H1 (cell line): ENCODE data around the gene WBP1L. TPM values are rescaled to one million over a fixed set of nuclear protein-coding genes. Genes with fewer than 3 reads are reported as not detected.

Source experiments
- EZH2 ChIP-seq: fragments of 200-600 bp; sonication (generic); IDR thresholded peaks from 2 replicates; pipeline ENCODE4 v1.7.1; 2012; ENCODE audit warnings: low read depth, mild to moderate bottlenecking, moderate library complexity, low read length, inconsistent platforms; ENCODE audit not compliant: severe bottlenecking
- HDAC2 ChIP-seq, 2 experiments: fragments of 300-600 bp in 1 of 2; sonication (generic) in 1 of 2; IDR thresholded peaks; 2 replicates each; pipeline ENCODE4 v1.6.1; 2011 to 2012; ENCODE audit warnings: low read depth in 2 of 2, low read length in 2 of 2, mild to moderate bottlenecking in 2 of 2, moderate library complexity in 2 of 2, borderline replicate concordance in 1 of 2, inconsistent platforms in 1 of 2
- MAX ChIP-seq: IDR thresholded peaks from 2 replicates; pipeline ENCODE4 v1.6.1; 2012; ENCODE audit warnings: inconsistent platforms
- SP2 ChIP-seq: IDR thresholded peaks from 2 replicates; pipeline ENCODE4 v1.6.1; 2012; ENCODE audit warnings: mild to moderate bottlenecking, low read length, inconsistent platforms
- TBP ChIP-seq: IDR thresholded peaks from 2 replicates; pipeline ENCODE4 v1.6.1; 2011; ENCODE audit warnings: low read depth, low read length, improper control_type of control experiment
- polyA plus RNA-seq, 7 experiments: library from polyadenylated mRNA; depleted of rRNA in 3 of 7; stranded (reverse) in 5 of 7; unstranded in 2 of 7; fragments of >200 nt in 5 of 7; fragments of 200-250 nt in 2 of 7; gene quantifications; 1 replicate in 5 of 7; 2 replicates in 1 of 7; 4 replicates in 1 of 7; pipeline versions ENCODE4 v1.2.1 to v1.2.3, GENCODE V29; 2011 to 2013; ENCODE audit warnings: missing spikeins in 2 of 7, mixed read lengths in 2 of 7
- total RNA-seq: library from RNA; stranded (reverse); fragmentation: NEBNext Ultra II Directional; extraction: Animal tissue kit (Norgen Biotek cat#: 25700); gene quantifications from 2 replicates; pipeline ENCODE4 v1.2.1, GENCODE V29; 2021

Gene WBP1L
- total and polyA plus RNA-seq, 2 of the 8 experiments (the other 6 are each of a cell fraction or from before 2014, with no cell fraction given) = 26.6 to 29.9 TPM

GRCh38 chr10:102863660-102864059 is 119.9 kb downstream of the WBP1L start (continued):
- TF ChIP-seq HDAC2 (IDR thresholded peaks at IDR 0.05; ENCODE audit: borderline replicate concordance in 1 of 2, low read depth in 2 of 2, low read length in 2 of 2) (no peak), EZH2 (no peak), TBP (no peak), MAX (no peak), SP2 (no peak)
